Right atrium auricular region (tissue), 2 donors: ENCODE results near the gene HLA-DPA1. TPM values are rescaled to one million over a fixed set of nuclear protein-coding genes. Genes with fewer than 3 reads are reported as not detected.

Experiments used
- DNase-seq: peaks from one replicate; pipeline ENCODE4 v3.0.0-alpha.2; 2019; ENCODE audit warnings: low spot score
- H3K27ac ChIP-seq, 2 donors: fragments of 200-600 bp; sonication (generic); 1 replicate in 1 of 2; 2 replicates in 1 of 2; pipeline ENCODE4 v1.5.1; 2016 to 2019
- H3K27me3 ChIP-seq, 2 donors: fragments of 200-600 bp; sonication (generic); one replicate each; pipeline versions ENCODE4 v1.5.1 to v1.6.0; 2017 to 2019
- H3K36me3 ChIP-seq: fragments of 200-600 bp; sonication (generic); one replicate; pipeline ENCODE4 v1.5.1; 2016
- H3K4me1 ChIP-seq, 2 donors: fragments of 200-600 bp; sonication (generic); one replicate each; pipeline versions ENCODE4 v1.5.1 to v1.6.0; 2017 to 2019
- H3K4me3 ChIP-seq, 2 donors: fragments of 200-600 bp; sonication (generic); 1 replicate in 1 of 2; 2 replicates in 1 of 2; pipeline ENCODE4 v1.5.1; 2017 to 2019; ENCODE audit warnings: mild to moderate bottlenecking in 1 of 2, moderate library complexity in 1 of 2
- H3K9me3 ChIP-seq, 2 donors: fragments of 200-600 bp; sonication (generic); one replicate each; pipeline ENCODE4 v1.5.1; 2019
- total RNA-seq, 2 donors: library from RNA; depleted of rRNA; stranded (reverse); fragments of >200 nt; gene quantifications; one replicate each; pipeline ENCODE4 v1.1.0, GENCODE V29; 2016
- TF ChIP-seq, protein P1 (sequence below), 2 donors: fragments of 200-600 bp; sonication (generic); IDR thresholded peaks; one replicate each; pipeline ENCODE4 v1.5.1; 2019; ENCODE audit warnings: antibody characterized with exemption in 2 of 2

The HLA-DPA1 gene
- total RNA-seq, 2 donors from 2014 or later = 13.1 to 60.5 TPM

DNA sequence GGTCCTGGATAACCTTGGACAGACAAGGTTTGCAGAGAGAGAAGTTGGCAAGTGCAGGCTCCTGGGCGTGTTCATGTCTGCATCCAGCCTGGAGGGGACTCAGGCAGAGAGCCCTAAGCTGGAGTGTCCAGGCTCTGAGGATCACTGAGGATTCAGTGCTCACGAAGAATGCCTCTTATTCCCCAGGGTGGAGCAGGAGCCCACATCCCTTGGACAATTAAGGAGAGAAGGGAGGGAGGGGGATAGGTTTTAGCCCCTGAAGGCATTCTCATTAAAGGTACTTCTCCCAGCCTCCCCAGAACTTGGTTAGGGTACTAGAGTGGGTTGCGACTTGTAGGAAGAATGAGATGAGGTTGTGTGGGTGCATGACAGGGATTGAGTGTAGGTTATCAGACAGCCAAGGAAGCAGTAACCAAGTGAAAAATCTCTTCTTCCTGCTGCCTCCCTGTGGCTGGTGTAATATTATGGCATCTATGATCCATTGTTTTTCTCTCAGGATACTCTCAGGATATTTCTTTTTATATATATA lies 3.0 kb upstream of the HLA-DPA1 start:
- H3K27me3 ChIP-seq = no peaks in the 10 kb centered on the region
- peak overlapping the region; percentile 15 to 42 for H3K4me3 ChIP-seq
- H3K9me3 ChIP-seq = no peaks in the 10 kb centered on the region
- H3K27ac ChIP-seq = peak overlapping the region; percentile 66 to 74
- no peaks in the 10 kb centered on the region for H3K36me3 ChIP-seq
- no peak for DNase-seq
- TF ChIP-seq, protein P1, sequence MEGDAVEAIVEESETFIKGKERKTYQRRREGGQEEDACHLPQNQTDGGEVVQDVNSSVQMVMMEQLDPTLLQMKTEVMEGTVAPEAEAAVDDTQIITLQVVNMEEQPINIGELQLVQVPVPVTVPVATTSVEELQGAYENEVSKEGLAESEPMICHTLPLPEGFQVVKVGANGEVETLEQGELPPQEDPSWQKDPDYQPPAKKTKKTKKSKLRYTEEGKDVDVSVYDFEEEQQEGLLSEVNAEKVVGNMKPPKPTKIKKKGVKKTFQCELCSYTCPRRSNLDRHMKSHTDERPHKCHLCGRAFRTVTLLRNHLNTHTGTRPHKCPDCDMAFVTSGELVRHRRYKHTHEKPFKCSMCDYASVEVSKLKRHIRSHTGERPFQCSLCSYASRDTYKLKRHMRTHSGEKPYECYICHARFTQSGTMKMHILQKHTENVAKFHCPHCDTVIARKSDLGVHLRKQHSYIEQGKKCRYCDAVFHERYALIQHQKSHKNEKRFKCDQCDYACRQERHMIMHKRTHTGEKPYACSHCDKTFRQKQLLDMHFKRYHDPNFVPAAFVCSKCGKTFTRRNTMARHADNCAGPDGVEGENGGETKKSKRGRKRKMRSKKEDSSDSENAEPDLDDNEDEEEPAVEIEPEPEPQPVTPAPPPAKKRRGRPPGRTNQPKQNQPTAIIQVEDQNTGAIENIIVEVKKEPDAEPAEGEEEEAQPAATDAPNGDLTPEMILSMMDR (IDR thresholded peaks at IDR 0.05) = no peak
- H3K4me1 ChIP-seq = peaks cover 0 to 11% of the 10 kb centered on the region in 2 donors

DNA sequence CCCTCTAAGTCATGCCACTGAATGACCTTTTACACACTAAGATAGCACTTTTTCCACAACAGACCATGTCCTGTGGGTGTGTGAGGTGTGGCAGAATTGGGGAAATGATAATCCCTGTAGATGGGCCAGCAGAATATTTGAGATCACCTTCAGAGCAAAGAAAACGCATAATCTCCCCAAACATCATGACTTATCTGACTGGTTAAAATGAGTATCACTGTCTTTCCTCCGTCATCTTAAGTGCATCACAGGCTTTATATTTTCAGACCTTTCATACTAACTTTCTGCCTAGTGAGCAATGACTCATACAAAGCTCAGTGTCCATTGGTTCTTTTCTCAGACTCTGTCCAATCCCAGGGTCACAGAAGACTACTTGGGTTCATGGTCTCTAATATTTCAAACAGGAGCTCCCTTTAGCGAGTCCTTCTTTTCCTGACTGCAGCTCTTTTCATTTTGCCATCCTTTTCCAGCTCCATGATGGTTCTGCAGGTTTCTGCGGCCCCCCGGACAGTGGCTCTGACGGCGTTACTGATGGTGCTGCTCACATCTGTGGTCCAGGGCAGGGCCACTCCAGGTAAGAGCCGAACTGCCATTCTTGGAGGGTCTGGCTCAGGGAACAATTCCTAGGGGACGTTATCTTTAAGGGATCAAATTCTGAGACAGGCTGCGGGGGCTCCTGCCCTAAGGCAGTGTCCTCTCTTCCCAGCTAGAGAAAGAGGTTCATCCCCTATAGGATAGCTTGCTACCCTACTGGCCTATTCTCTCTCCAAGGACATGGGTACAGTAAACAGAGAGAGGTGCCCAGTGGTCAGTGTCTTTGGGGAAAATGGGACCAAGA lies 2.3 kb upstream of the HLA-DPA1 start, which contains the start of gene HLA-DPB1:
Gene HLA-DPB1 (plus strand): TSS at position 423 of the 838 bp plus-strand sequence. CDS start 52 bp downstream, at position 475.
- Histone ChIP-seq H3K9me3 (no peaks in the 10 kb centered on the region), H3K4me3 (peak within 1 kb of the TSS; percentile 15 to 42), H3K4me1 (peaks cover 0 to 5% of the 10 kb centered on the region in 2 donors), H3K36me3 (no peaks in the 10 kb centered on the region), H3K27me3 (no peaks in the 10 kb centered on the region), H3K27ac (peak within 1 kb of the TSS; percentile 66 to 74)
- DNase-seq = no peak
- TF ChIP-seq, protein P1 (IDR thresholded peaks at IDR 0.05) = no peak

DNA sequence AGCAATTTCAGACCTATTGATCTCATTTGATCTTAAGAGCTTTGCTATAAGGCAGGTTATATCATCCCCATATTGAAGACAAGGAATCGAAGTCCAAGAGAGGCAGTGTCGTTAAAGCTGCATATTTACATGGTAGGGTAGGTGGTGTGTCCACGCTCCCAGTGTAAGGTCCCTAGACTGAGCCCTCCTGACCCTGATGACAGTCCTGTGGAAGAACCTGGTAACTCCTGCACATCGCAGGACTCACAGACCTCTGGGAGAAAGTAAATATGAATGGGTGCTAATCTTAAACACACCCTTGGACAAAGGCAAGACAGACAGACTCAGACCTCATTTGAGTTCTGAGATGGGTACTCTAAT lies 1.7 kb upstream of the HLA-DPA1 start:
- no peak for DNase-seq
- no peaks in the 10 kb centered on the region for H3K27me3 ChIP-seq
- H3K4me1 ChIP-seq = peaks cover 0 to 4% of the 10 kb centered on the region in 2 donors
- no peaks in the 10 kb centered on the region for H3K9me3 ChIP-seq
- H3K27ac ChIP-seq = peak overlapping the region; percentile 29 to 66
- no peak overlapping the region for H3K4me3 ChIP-seq
- H3K36me3 ChIP-seq = no peaks in the 10 kb centered on the region
- TF ChIP-seq, protein P1 (IDR thresholded peaks at IDR 0.05) = no peak

DNA sequence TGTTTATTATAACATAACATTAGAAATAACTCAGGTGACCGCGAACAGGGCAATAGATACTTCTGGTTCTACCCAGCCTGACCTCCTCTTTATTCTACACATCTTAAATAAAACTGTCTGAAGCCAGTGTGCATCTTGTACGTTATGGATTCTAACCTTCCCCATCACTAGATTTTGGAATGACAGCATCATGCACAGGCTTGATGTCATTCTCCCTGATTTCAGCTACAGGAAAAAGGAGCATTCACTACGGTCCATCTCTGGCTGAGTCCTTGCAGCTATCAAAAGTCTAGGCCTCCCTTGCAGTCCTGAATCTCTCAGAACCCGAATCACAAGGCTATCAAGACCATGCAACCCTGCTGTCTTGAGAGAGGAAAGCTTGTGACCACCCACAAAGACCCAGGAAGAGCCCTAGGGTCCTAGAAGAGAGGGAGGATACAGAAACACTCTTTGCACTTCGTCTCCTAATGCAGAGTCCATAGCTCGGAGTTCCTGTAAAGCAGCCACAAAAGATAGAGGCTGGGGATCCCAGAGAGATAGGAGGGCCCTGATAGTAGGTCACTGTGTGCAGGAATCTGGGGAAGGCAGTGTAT lies 845 bp downstream of the HLA-DPA1 start:
- H3K27me3 ChIP-seq = no peaks in the 10 kb centered on the region
- H3K36me3 ChIP-seq = peaks cover 6% of the 10 kb centered on the region
- DNase-seq = no peak
- no peaks in the 10 kb centered on the region for H3K4me1 ChIP-seq
- H3K9me3 ChIP-seq = no peaks in the 10 kb centered on the region
- TF ChIP-seq, protein P1 (IDR thresholded peaks at IDR 0.05) = no peak
- H3K4me3 ChIP-seq = peak overlapping the region in 1 of 2 donors; percentile 33
- peak overlapping the region; percentile 40 for H3K27ac ChIP-seq

DNA sequence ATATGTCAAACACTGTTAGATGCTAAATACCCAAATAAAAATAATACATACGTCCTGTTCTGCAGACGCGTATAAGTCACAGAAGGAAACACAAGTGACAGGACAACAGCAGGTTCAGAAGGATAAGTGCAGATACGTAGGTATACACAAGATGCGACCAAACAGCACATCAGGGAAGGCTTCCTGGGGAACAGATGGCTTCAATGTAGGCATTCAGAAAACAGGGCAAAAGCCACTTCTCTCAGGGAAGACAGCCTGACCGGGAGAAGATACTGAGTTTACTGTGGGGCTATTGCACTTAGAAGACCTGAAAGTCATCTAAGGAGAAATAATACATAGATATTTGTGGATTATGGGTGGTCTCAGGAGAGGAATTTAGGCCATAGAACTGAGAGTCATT lies 1.9 kb downstream of the HLA-DPA1 start:
- peaks cover 11% of the 10 kb centered on the region for H3K36me3 ChIP-seq
- no peak overlapping the region for H3K4me3 ChIP-seq
- no peaks in the 10 kb centered on the region for H3K27me3 ChIP-seq
- TF ChIP-seq, protein P1 (IDR thresholded peaks at IDR 0.05) = no peak
- no peaks in the 10 kb centered on the region for H3K9me3 ChIP-seq
- DNase-seq = no peak
- H3K27ac ChIP-seq = no peak overlapping the region
- no peaks in the 10 kb centered on the region for H3K4me1 ChIP-seq
